GM19023 (cell line): ENCODE measurements around the gene CCDC28B.
A peak's percentile ranks its signal among the peaks of the same experiment; 100 is the strongest.

Experiments
- ATAC-seq: cut with Tn5 transposase; IDR thresholded peaks from one replicate; pipeline ENCODE4 v1.9.1; 2021; ENCODE audit warnings: mild to moderate bottlenecking, moderate library complexity; ENCODE audit not compliant: unreplicated experiment

CCDC28B gene

GRCh38 chr1:32220746-32221580 is 20.6 kb downstream of the CCDC28B start:
- ATAC-seq, result no peak

GRCh38 chr1:32221581-32221979 is 21.2 kb downstream of the CCDC28B start:
- ATAC-seq, result no peak

- peak; percentile 91 for ATAC-seq
Observed at GRCh38 chr1:32221980-32222755, 21.8 kb downstream of the CCDC28B start, which contains the start of the genes EIF3I and TMEM234. Gene EIF3I (plus strand): TSS chr1:32222407. CDS start chr1:32222442, 35 bp downstream. Gene TMEM234 (minus strand): TSS chr1:32222353. CDS start chr1:32222322, 31 bp downstream.

GRCh38 chr1:32223683-32224082 is 23.3 kb downstream of the CCDC28B start:
- ATAC-seq, result no peak

GRCh38 chr1:32224285-32224684 is 23.9 kb downstream of the CCDC28B start:
- ATAC-seq, result no peak

GRCh38 chr1:32228771-32229170 is 28.4 kb downstream of the CCDC28B start:
- no peak for ATAC-seq

GRCh38 chr1:32231843-32232432 is 31.5 kb downstream of the CCDC28B start:
- ATAC-seq, result no peak

- no peak for ATAC-seq
Observed at GRCh38 chr1:32232558-32233304, 32.3 kb downstream of the CCDC28B start.

- ATAC-seq, result no peak
Observed at GRCh38 chr1:32234792-32235191, 34.4 kb downstream of the CCDC28B start.

- ATAC-seq, result no peak
Observed at GRCh38 chr1:32239337-32239736, 38.9 kb downstream of the CCDC28B start.

- ATAC-seq, result no peak
Observed at GRCh38 chr1:32239790-32240139, 39.4 kb downstream of the CCDC28B start.

GRCh38 chr1:32240140-32240951 is 40.0 kb downstream of the CCDC28B start:
- ATAC-seq, result no peak

GRCh38 chr1:32241001-32241763 is 40.8 kb downstream of the CCDC28B start:
- ATAC-seq, result no peak

- no peak for ATAC-seq
Observed at GRCh38 chr1:32242341-32242851, 42.0 kb downstream of the CCDC28B start.

- no peak for ATAC-seq
Observed at GRCh38 chr1:32246888-32247273, 46.5 kb downstream of the CCDC28B start, which contains the start of gene FAM167B. Gene FAM167B (plus strand): TSS chr1:32247222. CDS start chr1:32247422, 200 bp downstream.

GRCh38 chr1:32247452-32247851 is 47.1 kb downstream of the CCDC28B start:
- ATAC-seq, result no peak

GRCh38 chr1:32247983-32248889 is 47.8 kb downstream of the CCDC28B start:
- ATAC-seq, result no peak
